SU-DHL-6 (cell line): Measurements from ENCODE around the gene OR5H1.

ENCODE experiments used
- CTCF ChIP-seq: fragments of 200-600 bp; sonication (generic); IDR thresholded peaks from one replicate; pipeline ENCODE4 v1.5.1; 2017; ENCODE audit warnings: antibody characterized with exemption, mild to moderate bottlenecking, low read length, moderate library complexity; ENCODE audit not compliant: insufficient read depth, poor library complexity, severe bottlenecking
- EZH2phosphoT487 ChIP-seq: fragments of 200-600 bp; sonication (generic), shearing (Covaris generic); conservative IDR thresholded peaks from 2 replicates; pipeline ENCODE4 v1.6.1; 2018; ENCODE audit warnings: mild to moderate bottlenecking, antibody characterized with exemption, low read length, moderate library complexity, mixed read lengths

DNA sequence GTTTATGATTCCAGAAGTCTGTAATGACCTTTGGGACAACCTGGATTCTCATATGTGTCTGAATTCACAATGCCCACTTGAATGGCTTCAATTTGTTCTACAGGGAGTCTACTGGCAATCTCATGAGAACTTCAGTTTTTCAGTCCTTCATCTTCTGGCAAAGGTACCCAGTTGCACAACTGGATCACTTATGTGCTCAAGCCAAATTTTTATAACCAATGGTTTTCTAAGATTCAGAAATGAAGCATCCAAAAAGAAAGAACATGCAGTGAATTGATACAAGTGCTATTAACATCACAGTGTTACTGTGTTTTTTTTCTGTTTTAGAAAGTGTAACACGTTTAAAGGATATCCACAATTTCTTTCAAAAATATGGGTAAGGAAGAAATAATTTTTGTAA lies 16.7 kb downstream of the OR5H1 start, which contains the start of gene OR5H14:
- TF ChIP-seq CTCF (no peak), EZH2phosphoT487 (no peak)
